Tibial nerve (tissue), 4 donors: ENCODE results near the gene FNBP1L. TPM values are rescaled to one million over a fixed set of nuclear protein-coding genes. Genes with fewer than 3 reads are reported as not detected.

ENCODE experiments used
- DNase-seq, 2 donors: peaks; one replicate each; pipeline ENCODE4 v3.0.0-alpha.2; 2019; ENCODE audit warnings: low spot score in 2 of 2
- H3K27ac ChIP-seq, 4 donors: fragments of 200-600 bp; sonication (generic) in 3 of 4; one replicate each; pipeline ENCODE4 v1.5.1; 2017 to 2019; ENCODE audit warnings: mild to moderate bottlenecking in 1 of 4
- H3K27me3 ChIP-seq, 2 donors: fragments of 200-600 bp; sonication (generic) in 1 of 2; one replicate each; pipeline versions ENCODE4 v1.5.1 to v1.6.0; 2017 to 2019
- H3K36me3 ChIP-seq, 3 donors: fragments of 200-600 bp; sonication (generic); one replicate each; pipeline ENCODE4 v1.5.1; 2018 to 2019
- H3K4me1 ChIP-seq, 4 donors: fragments of 200-600 bp; sonication (generic) in 3 of 4; one replicate each; pipeline ENCODE4 v1.5.1; 2017 to 2019
- H3K4me3 ChIP-seq, 4 donors: fragments of 200-600 bp; sonication (generic) in 3 of 4; one replicate each; pipeline ENCODE4 v1.5.1; 2017 to 2019; ENCODE audit warnings: mild to moderate bottlenecking in 1 of 4, moderate library complexity in 1 of 4
- H3K9me3 ChIP-seq, 4 donors: fragments of 200-600 bp; sonication (generic) in 3 of 4; one replicate each; pipeline ENCODE4 v1.5.1; 2017 to 2019
- CTCF ChIP-seq, 5 experiments: fragments of 200-600 bp in 3 of 5; fragments of 450-650 bp in 2 of 5; sonication (generic) in 3 of 5; IDR thresholded peaks; one replicate each; pipeline ENCODE4 v1.5.1; 2016 to 2019; ENCODE audit warnings: antibody characterized with exemption in 5 of 5, mild to moderate bottlenecking in 3 of 5, moderate library complexity in 2 of 5
- EP300 ChIP-seq, 2 donors: sonication (generic); formaldehyde crosslinking; IDR thresholded peaks; one replicate each; pipeline ENCODE4 v1.6.1; 2017; ENCODE audit warnings: antibody characterized with exemption in 2 of 2, mild to moderate bottlenecking in 1 of 2
- POLR2A ChIP-seq, 2 donors: fragments of 450-650 bp; IDR thresholded peaks; one replicate each; pipeline ENCODE4 v1.6.1; 2017; ENCODE audit warnings: antibody characterized with exemption in 2 of 2, mild to moderate bottlenecking in 2 of 2, moderate library complexity in 2 of 2
- WGBS, 2 donors: methylation state at CpG; one replicate each; pipeline ENCODE4 v1.1.5; 2018; 5-methylcytosine and 5-hydroxymethylcytosine counted together
- total RNA-seq, 4 donors: library from RNA; depleted of rRNA; stranded (reverse); fragments of >200 nt; gene quantifications; one replicate each; pipeline ENCODE4 v1.1.0, GENCODE V29; 2016

Gene FNBP1L
- 10 to 100 TPM; 18.3 to 23.2 (median 20.5) TPM for total RNA-seq

GRCh38 chr1:93447481-93448291, at the start of gene FNBP1L:
Gene FNBP1L, plus strand, starts transcription at chr1:93448118. Its CDS starts 164 bp downstream, at chr1:93448282.
- Histone ChIP-seq H3K27ac (peak within 1 kb of the TSS; percentile 74 to 90 (median 86)), H3K9me3 (no peaks in the 10 kb centered on the region), H3K36me3 (no peaks in the 10 kb centered on the region), H3K4me3 (peak within 1 kb of the TSS; percentile 82 to 94 (median 82)), H3K27me3 (no peaks in the 10 kb centered on the region), H3K4me1 (peaks cover 0 to 14% (median 3%) of the 10 kb centered on the region in 4 donors)
- DNase-seq, result peak in 1 of 2 donors; percentile 38
- WGBS, 2 donors, result 1 to 3% methylated on average over 26 to 35 of the region's 52 CpGs
- TF ChIP-seq EP300 (IDR thresholded peaks at IDR 0.05) (peak in 1 of 2 donors; percentile 13), CTCF (IDR thresholded peaks at IDR 0.05) (no peak), POLR2A (IDR thresholded peaks at IDR 0.05) (peak in 1 of 2 donors; percentile 50)

GRCh38 chr1:93399781-93400180, 48.1 kb upstream of the FNBP1L start:
- H3K27me3 ChIP-seq, result no peaks in the 10 kb centered on the region
- TF ChIP-seq EP300 (IDR thresholded peaks at IDR 0.05) (no peak), CTCF (IDR thresholded peaks at IDR 0.05) (no peak), POLR2A (IDR thresholded peaks at IDR 0.05) (no peak)
- no peak overlapping the region for H3K27ac ChIP-seq
- no peaks in the 10 kb centered on the region for H3K9me3 ChIP-seq
- no peaks in the 10 kb centered on the region for H3K36me3 ChIP-seq
- no peaks in the 10 kb centered on the region for H3K4me1 ChIP-seq
- no peak overlapping the region for H3K4me3 ChIP-seq
- DNase-seq, result no peak

- TF ChIP-seq EP300 (IDR thresholded peaks at IDR 0.05) (no peak), POLR2A (IDR thresholded peaks at IDR 0.05) (no peak), CTCF (IDR thresholded peaks at IDR 0.05) (no peak)
These were observed 39.7 kb upstream of the FNBP1L start for GRCh38 chr1:93408203-93408602.

GRCh38 chr1:93411000-93411399, 36.9 kb upstream of the FNBP1L start:
- WGBS, 2 donors, result 62 to 66% methylated on average over 2 of the region's 2 CpGs
- H3K4me1 ChIP-seq, result peaks cover 0 to 8% (median 0%) of the 10 kb centered on the region in 4 donors
- H3K27ac ChIP-seq, result no peak overlapping the region
- H3K9me3 ChIP-seq, result peaks cover 0 to 14% (median 1%) of the 10 kb centered on the region in 4 donors
- no peaks in the 10 kb centered on the region for H3K36me3 ChIP-seq
- TF ChIP-seq POLR2A (IDR thresholded peaks at IDR 0.05) (no peak), EP300 (IDR thresholded peaks at IDR 0.05) (no peak), CTCF (IDR thresholded peaks at IDR 0.05) (no peak)
- no peak for DNase-seq
- H3K27me3 ChIP-seq, result no peaks in the 10 kb centered on the region
- H3K4me3 ChIP-seq, result no peak overlapping the region

More at GRCh38 chr1:93408203-93408602, 39.7 kb upstream of the FNBP1L start:
- no peaks in the 10 kb centered on the region for H3K27me3 ChIP-seq
- H3K27ac ChIP-seq, result no peak overlapping the region
- peaks cover 0 to 14% (median 1%) of the 10 kb centered on the region in 4 donors for H3K9me3 ChIP-seq
- H3K4me3 ChIP-seq, result no peak overlapping the region
- no peak for DNase-seq
- no peaks in the 10 kb centered on the region for H3K36me3 ChIP-seq
- H3K4me1 ChIP-seq, result no peaks in the 10 kb centered on the region
- WGBS, 2 donors, result 92 to 94% methylated on average over 4 of the region's 4 CpGs

- Histone ChIP-seq H3K27me3 (no peaks in the 10 kb centered on the region), H3K36me3 (no peaks in the 10 kb centered on the region), H3K4me3 (no peak overlapping the region), H3K27ac (peak overlapping the region in 2 of 4 donors; percentile 25 to 39), H3K9me3 (no peaks in the 10 kb centered on the region), H3K4me1 (peaks cover 0 to 8% (median 0%) of the 10 kb centered on the region in 4 donors)
- WGBS, 2 donors, result 26 to 32% methylated on average over 3 of the region's 3 CpGs
- TF ChIP-seq EP300 (IDR thresholded peaks at IDR 0.05) (no peak), CTCF (IDR thresholded peaks at IDR 0.05) (no peak), POLR2A (IDR thresholded peaks at IDR 0.05) (no peak)
- no peak for DNase-seq
These were observed 33.2 kb upstream of the FNBP1L start for GRCh38 chr1:93414749-93415148.
